Subcutaneous abdominal adipose tissue (tissue), 5 donors: ENCODE results near the gene ABCC5.
"Not testable (repeated sequence)": the region's sequence is repeated elsewhere in the genome, so short reads cannot be mapped to it uniquely, and the experiment has no call there.

Experiments
- H3K27ac ChIP-seq: one replicate; pipeline ENCODE4 v1.7.0; 2013; ENCODE audit warnings: low read depth, mild to moderate bottlenecking, inconsistent platforms, low read length, moderate library complexity
- H3K27me3 ChIP-seq, 5 donors: one replicate each; pipeline ENCODE4 v1.7.0; 2013; ENCODE audit warnings: low read length in 5 of 5, inconsistent platforms in 1 of 5; ENCODE audit not compliant: control insufficient read depth in 5 of 5, insufficient read depth in 4 of 5
- H3K36me3 ChIP-seq, 5 donors: one replicate each; pipeline ENCODE4 v1.7.0; 2013; ENCODE audit warnings: low read length in 5 of 5; ENCODE audit not compliant: control insufficient read depth in 5 of 5, insufficient read depth in 5 of 5
- H3K4me1 ChIP-seq, 5 donors: one replicate each; pipeline ENCODE4 v1.7.0; 2013; ENCODE audit warnings: low read length in 5 of 5, mild to moderate bottlenecking in 3 of 5, moderate library complexity in 1 of 5; ENCODE audit not compliant: control insufficient read depth in 5 of 5, insufficient read depth in 5 of 5
- H3K4me3 ChIP-seq, 5 donors: one replicate each; pipeline ENCODE4 v1.7.0; 2013; ENCODE audit warnings: low read length in 5 of 5, low read depth in 1 of 5
- H3K9ac ChIP-seq, 5 donors: one replicate each; pipeline ENCODE4 v1.7.0; 2013; ENCODE audit warnings: low read length in 5 of 5, mild to moderate bottlenecking in 4 of 5, moderate library complexity in 3 of 5
- H3K9me3 ChIP-seq, 5 donors: one replicate each; pipeline ENCODE4 v1.7.0; 2013; ENCODE audit warnings: low read length in 5 of 5; ENCODE audit not compliant: control insufficient read depth in 5 of 5
- donor health status: healthy.
- donor health status: healthy.
- donor health status: healthy.
- donor health status: healthy.
- donor health status: healthy.

ABCC5 gene

DNA sequence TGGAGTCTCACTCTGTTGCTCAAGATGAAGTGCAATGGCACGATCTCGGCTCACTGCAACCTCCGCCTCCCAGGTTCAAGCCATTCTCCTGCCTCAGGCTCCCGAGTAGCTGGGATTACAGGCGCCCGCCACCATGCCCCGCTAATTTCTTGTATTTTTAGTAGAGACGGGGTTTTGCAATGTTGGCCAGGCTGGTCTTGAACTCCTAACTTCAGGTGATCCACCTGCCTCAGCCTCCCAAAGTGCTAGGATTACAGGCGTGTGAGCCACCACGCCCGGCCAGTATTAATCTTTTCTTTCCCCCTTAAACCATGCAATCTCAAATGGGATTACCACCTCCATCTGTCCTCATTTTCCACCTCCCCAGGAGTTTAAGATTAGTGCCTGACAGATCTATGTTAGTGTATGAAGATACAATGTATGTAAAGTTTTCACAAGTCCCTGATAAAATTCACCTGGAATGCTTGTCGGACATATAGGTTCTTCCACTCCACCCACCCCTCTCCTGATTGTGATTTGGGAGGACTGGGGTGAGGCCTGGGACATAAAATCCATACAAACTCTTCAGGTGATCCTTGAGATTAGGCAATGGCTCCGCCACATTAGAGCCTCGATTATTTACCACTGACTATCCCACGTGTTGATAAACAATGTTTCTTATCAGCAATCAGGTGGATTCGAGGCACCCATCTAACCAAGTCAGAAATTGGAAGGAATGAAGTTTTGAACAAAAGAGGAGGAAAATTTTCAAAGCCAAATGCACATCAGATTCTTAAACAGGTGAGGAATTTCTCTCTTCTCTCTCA, 134.2 kb downstream of the ABCC5 start:
- Histone ChIP-seq H3K27ac (peak overlapping the region; percentile 62), H3K4me1 (peaks cover 2 to 38% (median 28%) of the 10 kb centered on the region in 5 donors), H3K36me3 (no peaks in the 10 kb centered on the region), H3K9me3 (no peaks in the 10 kb centered on the region), H3K27me3 (no peaks in the 10 kb centered on the region), H3K4me3 (peak overlapping the region; percentile 84 to 99 (median 93)), H3K9ac (peak overlapping the region; percentile 54 to 93 (median 92))

DNA sequence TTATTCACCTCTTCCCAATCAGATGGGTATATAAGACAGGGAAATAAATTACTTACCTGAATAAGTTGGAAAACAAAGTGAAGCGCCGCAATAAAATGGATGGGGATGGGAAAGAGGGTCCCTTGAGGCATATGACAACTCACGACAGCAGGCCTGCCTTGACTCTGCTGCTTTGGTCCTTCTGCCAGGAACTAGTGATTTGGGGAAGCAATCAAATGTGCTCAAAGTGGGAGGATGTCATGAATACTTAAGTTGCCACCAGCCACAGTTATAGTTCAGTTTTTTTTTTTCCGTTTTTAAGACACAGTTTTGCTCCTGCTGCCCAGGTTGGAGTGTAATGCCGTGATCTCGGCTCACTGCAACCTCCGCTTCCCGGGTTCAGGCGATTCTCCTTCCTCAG, 137.6 kb downstream of the ABCC5 start:
- H3K36me3 ChIP-seq, result peaks cover 0 to 2% (median 0%) of the 10 kb centered on the region in 5 donors
- no peaks in the 10 kb centered on the region for H3K27me3 ChIP-seq
- no peak overlapping the region for H3K9ac ChIP-seq
- peaks cover 2 to 43% (median 29%) of the 10 kb centered on the region in 5 donors for H3K4me1 ChIP-seq
- no peaks in the 10 kb centered on the region for H3K9me3 ChIP-seq
- H3K27ac ChIP-seq, result no peak overlapping the region
- H3K4me3 ChIP-seq, result no peak overlapping the region

DNA sequence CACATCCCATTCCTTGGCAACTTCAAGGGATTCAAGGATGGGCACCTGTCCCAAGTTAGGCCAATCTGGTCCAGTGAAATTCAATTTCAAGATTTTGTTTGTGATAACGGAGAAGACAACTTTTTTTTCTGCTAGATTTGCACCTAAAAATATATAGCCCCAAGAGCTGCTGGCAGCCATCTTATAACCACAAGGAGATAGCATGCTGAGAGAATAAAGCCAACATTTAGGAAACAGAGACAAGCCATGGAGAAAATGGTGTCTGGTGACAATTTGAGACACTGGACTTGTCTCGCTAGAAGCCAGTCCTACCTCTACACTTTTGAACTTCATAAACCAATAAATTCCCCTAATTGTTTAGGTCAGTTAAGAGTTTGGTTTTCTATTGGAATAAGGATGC, 138.4 kb downstream of the ABCC5 start:
- H3K4me1 ChIP-seq, result peaks cover 2 to 42% (median 26%) of the 10 kb centered on the region in 5 donors
- no peak overlapping the region for H3K27ac ChIP-seq

DNA sequence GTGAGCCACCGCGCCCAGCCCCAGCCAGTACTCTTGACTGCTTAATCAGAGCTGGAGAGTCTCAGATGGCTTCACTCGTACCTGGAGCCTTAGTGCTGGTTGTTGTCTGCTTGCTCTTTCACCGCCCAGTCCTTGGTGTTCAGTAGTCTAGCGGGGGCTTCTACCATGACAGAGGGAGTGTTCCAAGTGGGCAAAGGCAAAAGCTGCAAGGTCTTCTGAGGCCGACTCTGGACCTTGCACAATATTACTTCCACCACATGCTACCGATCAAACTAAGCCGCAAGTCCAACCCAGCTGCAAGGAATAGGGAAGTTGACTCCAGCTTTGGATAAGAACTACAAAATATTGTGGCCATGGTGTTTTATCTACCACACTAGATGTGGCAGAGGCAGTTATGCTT, 139.6 kb downstream of the ABCC5 start:
- Histone ChIP-seq H3K27ac (no peak overlapping the region), H3K9ac (no peak overlapping the region), H3K4me3 (no peak overlapping the region), H3K27me3 (no peaks in the 10 kb centered on the region), H3K9me3 (no peaks in the 10 kb centered on the region), H3K4me1 (peaks cover 0 to 35% (median 20%) of the 10 kb centered on the region in 5 donors), H3K36me3 (peaks cover 0 to 2% (median 0%) of the 10 kb centered on the region in 5 donors)

More for the DNA sequence above, 138.4 kb downstream of the ABCC5 start:
- H3K9ac ChIP-seq, result no peak overlapping the region
- H3K36me3 ChIP-seq, result peaks cover 0 to 2% (median 0%) of the 10 kb centered on the region in 5 donors
- H3K27me3 ChIP-seq, result no peaks in the 10 kb centered on the region
- H3K4me3 ChIP-seq, result no peak overlapping the region
- no peaks in the 10 kb centered on the region for H3K9me3 ChIP-seq

DNA sequence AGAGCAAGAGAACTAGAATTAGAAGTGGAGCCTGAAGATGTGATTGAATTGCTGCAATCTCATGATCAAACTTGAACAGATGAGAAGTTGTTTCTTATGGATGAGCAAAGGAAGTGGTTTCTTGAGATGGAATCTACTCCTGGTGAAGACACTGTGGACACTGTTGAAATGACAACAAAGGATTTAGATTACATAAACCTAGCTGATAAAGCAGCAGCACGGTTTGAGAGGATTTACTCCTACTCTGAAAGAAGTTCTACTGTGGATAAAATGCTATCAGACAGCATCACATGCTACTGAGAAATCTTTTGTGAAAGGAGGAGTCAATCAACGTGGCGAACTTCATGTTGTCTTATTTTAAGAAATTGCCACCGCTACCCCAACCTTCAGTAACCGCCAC, 140.5 kb downstream of the ABCC5 start:
- not testable (repeated sequence) for H3K9me3 ChIP-seq, H3K4me3 ChIP-seq, H3K9ac ChIP-seq, H3K27me3 ChIP-seq, H3K27ac ChIP-seq, H3K36me3 ChIP-seq
- H3K4me1 ChIP-seq, result peaks cover 0 to 29% (median 12%) of the 10 kb centered on the region in 5 donors

DNA sequence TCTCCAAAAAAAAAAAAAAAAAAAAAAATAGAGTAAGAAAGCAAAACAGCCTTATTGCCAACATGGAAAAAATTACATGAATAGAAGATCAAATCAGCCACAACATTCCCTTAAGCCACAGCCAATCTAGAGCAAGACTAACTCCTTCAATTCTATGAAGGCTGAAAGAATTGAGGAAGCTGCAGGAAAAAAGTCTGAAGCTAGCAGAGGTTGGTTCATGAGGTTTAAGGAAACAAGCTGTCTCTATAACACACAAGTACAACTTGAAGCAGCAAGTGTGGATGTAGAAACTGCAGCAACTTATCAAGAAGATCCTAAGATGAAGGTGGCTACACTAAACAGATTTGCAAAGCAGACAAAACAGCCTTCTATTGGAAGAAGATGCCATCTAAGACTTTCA, 142.3 kb downstream of the ABCC5 start:
- H3K27me3 ChIP-seq, result no peaks in the 10 kb centered on the region
- peaks cover 0 to 3% (median 0%) of the 10 kb centered on the region in 5 donors for H3K36me3 ChIP-seq
- no peak overlapping the region for H3K4me3 ChIP-seq
- H3K4me1 ChIP-seq, result peaks cover 0 to 24% (median 12%) of the 10 kb centered on the region in 5 donors
- H3K9ac ChIP-seq, result no peak overlapping the region
- no peaks in the 10 kb centered on the region for H3K9me3 ChIP-seq
- no peak overlapping the region for H3K27ac ChIP-seq

DNA sequence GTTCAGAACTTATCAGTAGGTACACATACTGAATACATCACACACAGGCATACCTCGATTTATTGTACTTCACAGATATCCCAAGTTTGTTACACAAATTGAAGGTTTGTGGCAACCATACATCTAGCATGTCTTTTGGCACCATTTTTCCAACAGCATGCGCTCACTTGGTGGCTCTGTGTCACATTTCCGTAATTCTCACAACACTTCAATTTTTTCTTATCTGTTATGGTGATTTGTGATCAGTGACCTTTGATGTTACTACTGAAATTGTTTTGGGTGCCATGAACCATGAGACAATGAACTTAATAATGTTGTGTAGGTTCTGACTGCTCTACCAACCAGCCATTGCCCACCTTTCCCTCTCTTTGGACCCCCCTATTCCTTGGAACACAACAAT, 143.8 kb downstream of the ABCC5 start:
- Histone ChIP-seq H3K27me3 (no peaks in the 10 kb centered on the region), H3K4me3 (no peak overlapping the region), H3K4me1 (peaks cover 0 to 19% (median 10%) of the 10 kb centered on the region in 5 donors), H3K27ac (no peak overlapping the region), H3K36me3 (peaks cover 0 to 3% (median 0%) of the 10 kb centered on the region in 5 donors), H3K9ac (no peak overlapping the region), H3K9me3 (no peaks in the 10 kb centered on the region)

DNA sequence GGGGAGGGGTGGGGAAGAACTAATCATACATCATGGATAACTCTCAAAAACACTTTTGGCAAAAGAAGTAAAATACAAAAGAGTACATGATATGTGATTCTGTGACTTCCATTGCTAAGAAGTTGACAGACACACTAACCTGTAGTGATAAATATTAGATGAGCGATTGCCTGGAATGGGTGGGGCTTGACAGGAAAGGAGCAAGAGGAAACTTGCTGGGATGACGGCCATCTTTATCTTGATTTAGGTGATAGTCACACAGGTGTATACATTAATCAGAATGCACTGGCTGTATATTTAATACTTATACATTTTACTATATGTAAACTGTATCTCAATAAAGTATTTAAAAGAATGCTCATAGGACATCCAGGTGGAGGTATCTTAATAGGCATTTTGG, 146.1 kb downstream of the ABCC5 start:
- H3K4me1 ChIP-seq, result peaks cover 0 to 9% (median 0%) of the 10 kb centered on the region in 5 donors
- H3K36me3 ChIP-seq, result peaks cover 5 to 9% (median 8%) of the 10 kb centered on the region in 5 donors
- no peak overlapping the region for H3K9ac ChIP-seq
- no peaks in the 10 kb centered on the region for H3K9me3 ChIP-seq
- H3K4me3 ChIP-seq, result no peak overlapping the region
- no peaks in the 10 kb centered on the region for H3K27me3 ChIP-seq
- H3K27ac ChIP-seq, result no peak overlapping the region

DNA sequence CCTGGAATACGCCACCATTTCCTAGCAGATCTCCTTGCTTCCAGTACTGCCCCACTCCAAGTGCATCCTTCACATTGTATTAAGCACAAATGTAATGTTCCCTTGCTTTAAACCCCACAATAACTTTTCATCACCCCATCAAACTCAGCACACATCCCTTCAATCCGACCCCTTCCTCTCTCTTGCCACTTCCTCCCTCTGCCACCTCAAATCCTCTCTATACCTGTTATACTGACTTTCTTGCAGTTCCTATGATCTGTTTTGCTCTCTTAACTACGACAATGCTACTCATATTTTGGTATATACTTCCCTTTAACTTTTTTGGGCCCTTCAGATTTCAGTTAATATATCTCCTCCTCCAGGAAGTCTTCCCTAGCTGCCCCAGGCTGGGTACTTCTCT, 147.1 kb downstream of the ABCC5 start:
- H3K9ac ChIP-seq, result no peak overlapping the region
- H3K4me3 ChIP-seq, result no peak overlapping the region
- H3K27me3 ChIP-seq, result no peaks in the 10 kb centered on the region
- peaks cover 0 to 7% (median 0%) of the 10 kb centered on the region in 5 donors for H3K4me1 ChIP-seq
- H3K27ac ChIP-seq, result no peak overlapping the region
- H3K9me3 ChIP-seq, result no peaks in the 10 kb centered on the region
- H3K36me3 ChIP-seq, result peaks cover 14 to 18% (median 16%) of the 10 kb centered on the region in 5 donors
